Measurements from ENCODE around the gene TELO2.

Gene TELO2

GRCh38 chr16:1496464-1496863, 3.3 kb downstream of the TELO2 start:
- DNase-seq (ENCODE audit: low spot score) (no peak), FAIRE-seq (no peak)

- no peak for FAIRE-seq
- DNase-seq (ENCODE audit: low spot score) = no peak
Observed at GRCh38 chr16:1497014-1497598, 3.9 kb downstream of the TELO2 start.

- no peak for FAIRE-seq
Observed at GRCh38 chr16:1498899-1499676, 5.9 kb downstream of the TELO2 start.

GRCh38 chr16:1499756-1500464, 6.8 kb downstream of the TELO2 start:
- FAIRE-seq = no peak
- no peak for DNase-seq (ENCODE audit: low spot score)

More at GRCh38 chr16:1498899-1499676, 5.9 kb downstream of the TELO2 start:
- no peak for DNase-seq (ENCODE audit: low spot score)

DNA sequence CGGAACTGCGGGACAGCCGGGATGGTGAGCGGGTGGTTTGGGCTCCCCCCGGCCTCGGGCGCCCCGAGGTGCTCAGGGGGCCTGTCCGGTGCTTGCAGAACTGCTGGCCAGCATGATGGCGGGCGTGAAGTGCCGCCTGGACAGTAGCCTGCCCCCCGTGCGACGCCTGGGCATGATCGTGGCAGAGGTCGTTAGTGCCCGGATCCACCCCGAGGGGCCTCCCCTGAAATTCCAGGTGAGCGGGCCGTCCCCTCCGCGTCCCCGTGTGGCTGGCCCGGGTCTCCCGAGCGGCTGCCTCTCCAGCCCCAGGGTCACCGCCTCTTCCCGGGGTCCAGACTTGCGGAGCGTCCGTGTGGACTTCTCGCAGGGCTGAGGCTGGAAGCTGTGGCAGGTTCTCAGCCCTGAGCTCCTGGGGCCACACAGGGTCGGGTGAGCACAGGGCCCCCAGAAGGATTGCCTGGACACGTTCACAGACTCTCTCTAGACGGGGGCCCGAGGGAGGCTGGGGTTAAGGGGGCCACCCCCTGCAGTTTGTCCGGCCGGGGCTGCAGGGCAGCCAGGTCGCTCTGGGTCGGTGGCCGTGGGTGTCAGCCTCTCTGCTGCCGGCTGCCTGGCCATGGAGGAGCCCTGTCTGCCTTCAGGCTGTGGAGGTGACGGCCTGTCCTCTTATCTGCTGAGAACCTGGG, 7.4 kb downstream of the TELO2 start:
- FAIRE-seq = no peak
- DNase-seq (ENCODE audit: low spot score) = no peak

DNA sequence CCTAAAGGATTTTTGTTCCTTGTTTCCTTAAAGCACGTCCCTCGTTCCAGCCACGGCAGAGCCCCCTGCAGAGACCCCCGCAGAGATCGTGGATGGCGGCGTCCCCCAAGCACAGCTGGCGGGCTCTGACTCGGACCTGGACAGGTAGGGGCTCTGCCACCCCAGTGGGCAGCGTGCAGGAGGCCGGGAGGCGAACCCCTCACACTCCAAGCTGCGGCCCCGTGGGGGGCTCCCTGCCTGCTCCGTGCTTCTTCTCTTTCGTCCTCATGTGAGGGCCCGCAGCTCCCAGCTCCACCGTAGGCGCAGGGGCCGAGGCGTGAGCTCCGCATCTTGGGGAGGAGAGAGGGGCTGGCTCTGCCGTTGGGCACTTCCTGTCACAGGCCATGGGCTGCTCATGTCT, 8.5 kb downstream of the TELO2 start:
- FAIRE-seq (no peak), DNase-seq (ENCODE audit: low spot score) (no peak)

GRCh38 chr16:1502092-1503004, 9.2 kb downstream of the TELO2 start:
- FAIRE-seq = no peak
- DNase-seq (ENCODE audit: low spot score) = no peak

GRCh38 chr16:1503110-1503955, 10.2 kb downstream of the TELO2 start:
- no peak for FAIRE-seq

GRCh38 chr16:1505073-1505844, 12.1 kb downstream of the TELO2 start:
- FAIRE-seq (no peak), DNase-seq (ENCODE audit: low spot score) (no peak)

More at GRCh38 chr16:1503110-1503955, 10.2 kb downstream of the TELO2 start:
- no peak for DNase-seq (ENCODE audit: low spot score)

GRCh38 chr16:1505912-1506311, 12.8 kb downstream of the TELO2 start:
- no peak for FAIRE-seq
- DNase-seq (ENCODE audit: low spot score) = no peak

DNA sequence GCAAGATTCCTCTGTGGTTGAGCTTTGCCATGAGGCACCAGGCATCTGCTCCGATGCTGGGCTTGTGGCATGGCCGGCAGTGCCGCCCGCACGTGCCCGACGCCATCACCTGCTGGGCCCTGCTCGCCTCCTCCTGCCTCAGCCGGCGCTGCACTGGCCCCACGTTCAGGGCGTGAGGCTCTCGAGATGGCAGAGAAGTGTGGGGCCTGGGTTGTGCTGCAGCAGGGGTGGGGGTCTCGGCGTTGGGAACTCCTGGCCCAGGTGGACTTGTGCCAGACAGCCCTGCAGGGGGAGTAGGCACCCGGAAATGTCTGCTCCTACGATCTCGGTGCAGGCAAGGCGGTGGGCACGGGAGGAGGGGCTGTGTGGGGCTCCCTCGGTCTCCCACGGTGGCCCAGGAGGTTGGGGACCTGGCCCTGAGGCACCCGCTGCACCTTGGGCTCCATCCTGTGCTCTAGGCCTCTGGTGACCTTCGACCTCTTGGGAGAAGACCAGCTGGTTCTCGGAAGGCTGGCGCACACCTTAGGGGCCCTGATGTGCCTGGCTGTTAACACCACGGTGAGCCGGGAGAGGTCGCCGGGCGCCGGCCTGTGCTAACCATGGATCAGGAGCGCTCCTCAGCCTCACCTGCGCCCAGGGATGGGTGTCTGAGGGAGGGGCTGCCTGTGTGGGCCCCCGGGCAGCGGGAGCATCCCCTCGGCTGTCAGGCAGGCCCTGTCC, 13.5 kb downstream of the TELO2 start:
- FAIRE-seq (no peak), DNase-seq (ENCODE audit: low spot score) (no peak)

DNA sequence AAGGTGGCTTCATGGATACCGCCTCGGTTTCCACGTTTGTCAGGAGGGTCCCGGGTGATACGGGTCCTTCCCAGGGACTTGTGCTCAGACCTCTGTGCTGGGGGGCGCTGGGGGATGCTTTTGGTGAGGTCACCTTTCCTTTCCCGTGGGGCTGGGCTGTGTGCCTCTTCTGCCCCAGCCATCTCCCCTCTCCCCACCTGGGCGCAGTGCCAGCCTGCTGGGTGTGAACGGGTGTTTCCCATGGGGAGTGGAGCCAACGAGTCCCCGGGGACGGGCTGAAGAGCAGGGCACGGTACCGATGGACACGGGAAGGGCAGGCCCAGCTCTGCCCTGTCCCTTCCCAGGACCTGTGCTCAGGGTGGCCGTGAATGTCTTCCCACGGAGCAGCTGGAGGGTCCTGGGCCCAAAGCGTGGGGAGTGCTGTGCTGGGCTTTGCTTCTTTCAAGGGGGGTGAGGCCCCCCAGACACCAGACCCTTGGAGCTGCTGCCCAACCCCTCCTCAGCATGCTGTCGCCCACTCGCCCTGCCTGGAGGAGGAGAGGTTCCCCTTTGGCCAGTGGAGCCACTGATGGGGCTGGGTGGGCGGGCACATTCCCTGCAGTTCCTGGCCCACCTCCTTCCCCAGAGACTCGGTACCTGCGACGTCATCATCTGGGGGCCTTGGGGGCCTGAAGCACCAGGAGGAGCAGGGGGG, 15.5 kb downstream of the TELO2 start:
- no peak for FAIRE-seq
- DNase-seq (ENCODE audit: low spot score) = no peak

- DNase-seq (ENCODE audit: low spot score) = no peak
- FAIRE-seq = no peak
Observed at GRCh38 chr16:1509307-1510221, 16.4 kb downstream of the TELO2 start.

- no peak for DNase-seq (ENCODE audit: low spot score)
- FAIRE-seq = no peak
Observed at GRCh38 chr16:1510272-1510671, 17.1 kb downstream of the TELO2 start.

GRCh38 chr16:1510941-1511351, 17.8 kb downstream of the TELO2 start:
- DNase-seq (ENCODE audit: low spot score) (no peak), FAIRE-seq (no peak)

- no peak for DNase-seq (ENCODE audit: low spot score)
- no peak for FAIRE-seq
Observed at GRCh38 chr16:1511662-1512569, 18.8 kb downstream of the TELO2 start.
